Neural cell (in vitro differentiated cells): ENCODE results near the gene ERAL1. TPM values are rescaled to one million over a fixed set of nuclear protein-coding genes. Genes with fewer than 3 reads are reported as not detected.

ENCODE experiments used
- H2AFZ ChIP-seq: fragments of 200-600, 300-800 bp; sonication (generic), shearing (Covaris generic); 2 replicates; pipeline ENCODE4 v1.6.0; 2014; ENCODE audit warnings: low read depth, mild to moderate bottlenecking, antibody characterized with exemption, low read length, moderate library complexity
- H3F3A ChIP-seq: fragments of 200-600 bp; shearing (Covaris generic); 2 replicates; pipeline ENCODE4 v1.6.1; 2016; ENCODE audit warnings: mild to moderate bottlenecking, moderate library complexity, mixed read lengths, antibody characterized with exemption, low read length; ENCODE audit not compliant: insufficient read depth, poor library complexity, severe bottlenecking
- H3K27ac ChIP-seq: fragments of 200-600, 300-800 bp; sonication (generic), shearing (Covaris generic); 2 replicates; pipeline ENCODE4 v1.5.1; 2014; ENCODE audit warnings: mild to moderate bottlenecking, low read length, moderate library complexity
- H3K27me3 ChIP-seq: fragments of 300-800, 200-600 bp; sonication (generic), shearing (Covaris generic); 2 replicates; pipeline ENCODE4 v1.6.0; 2014; ENCODE audit warnings: mild to moderate bottlenecking, low read depth, low read length, moderate library complexity; ENCODE audit not compliant: insufficient read depth
- H3K36me3 ChIP-seq: fragments of 300-800, 200-600 bp; sonication (generic), shearing (Covaris generic); 2 replicates; pipeline ENCODE4 v1.5.1; 2014; ENCODE audit warnings: mild to moderate bottlenecking, antibody characterized with exemption, low read length, moderate library complexity; ENCODE audit not compliant: insufficient read depth
- H3K4me2 ChIP-seq: fragments of 300-800, 200-600 bp; sonication (generic), shearing (Covaris generic); 2 replicates; pipeline ENCODE4 v1.6.0; 2014; ENCODE audit warnings: mild to moderate bottlenecking, low read length
- H3K4me3 ChIP-seq: fragments of 300-800, 200-600 bp; sonication (generic), shearing (Covaris generic); 2 replicates; pipeline ENCODE4 v1.5.1; 2014; ENCODE audit warnings: mild to moderate bottlenecking, low read length, moderate library complexity
- H3K79me2 ChIP-seq: fragments of 200-600 bp; shearing (Covaris generic); replicated peaks from 2 replicates; pipeline ENCODE4 v1.6.0; 2014; ENCODE audit warnings: mild to moderate bottlenecking, low read length, moderate library complexity; ENCODE audit not compliant: insufficient read depth
- H3K9ac ChIP-seq: fragments of 300-800, 200-600 bp; sonication (generic), shearing (Covaris generic); 2 replicates; pipeline ENCODE4 v1.6.1; 2016; ENCODE audit warnings: mild to moderate bottlenecking, low read length, mixed read lengths
- H3K9me2 ChIP-seq: fragments of 200-600 bp; shearing (Covaris generic); 2 replicates; pipeline ENCODE4 v1.6.1; 2016; ENCODE audit warnings: mild to moderate bottlenecking, low read length, mixed read lengths; ENCODE audit not compliant: insufficient read depth
- H3K9me3 ChIP-seq: fragments of 200-600, 300-800 bp; sonication (generic), shearing (Covaris generic); 2 replicates; pipeline ENCODE4 v1.6.1; 2016; ENCODE audit warnings: mild to moderate bottlenecking, mixed run types, low read length, moderate library complexity, mixed read lengths
- H4K20me1 ChIP-seq: fragments of 200-600 bp; shearing (Covaris generic); 2 replicates; pipeline ENCODE4 v1.6.1; 2016; ENCODE audit warnings: mild to moderate bottlenecking, mixed run types; ENCODE audit not compliant: insufficient read depth
- EP300 ChIP-seq: fragments of 450-650 bp; conservative IDR thresholded peaks from 2 replicates; pipeline ENCODE4 v1.6.1; 2014; ENCODE audit warnings: antibody characterized with exemption, mild to moderate bottlenecking, moderate library complexity; ENCODE audit not compliant: poor library complexity, severe bottlenecking
- EZH2 ChIP-seq: fragments of 200-600, 300-800 bp; shearing (Covaris generic), sonication (generic); IDR thresholded peaks from 2 replicates; pipeline ENCODE4 v1.6.1; 2014; ENCODE audit warnings: antibody characterized with exemption, low read length, borderline replicate concordance, mild to moderate bottlenecking; ENCODE audit not compliant: insufficient read depth, poor library complexity, severe bottlenecking
- MXI1 ChIP-seq: fragments of 450-650 bp; conservative IDR thresholded peaks from 2 replicates; pipeline ENCODE4 v1.6.1; 2014; ENCODE audit warnings: antibody characterized with exemption, mild to moderate bottlenecking; ENCODE audit not compliant: poor library complexity, severe bottlenecking
- POLR2AphosphoS5 ChIP-seq: IDR thresholded peaks from 2 replicates; pipeline ENCODE4 v1.6.1; 2012
- RAD21 ChIP-seq: fragments of 450-650 bp; conservative IDR thresholded peaks from 2 replicates; pipeline ENCODE4 v1.6.1; 2014; ENCODE audit warnings: antibody characterized with exemption, mild to moderate bottlenecking, moderate library complexity
- SMC3 ChIP-seq: fragments of 450-650 bp; conservative IDR thresholded peaks from 2 replicates; pipeline ENCODE4 v1.6.1; 2014; ENCODE audit warnings: antibody characterized with exemption, mild to moderate bottlenecking, moderate library complexity; ENCODE audit not compliant: poor library complexity
- TAF1 ChIP-seq: IDR thresholded peaks from 2 replicates; pipeline ENCODE4 v1.6.1; 2012; ENCODE audit warnings: low read depth
- polyA plus RNA-seq: library from polyadenylated mRNA; depleted of rRNA; stranded (reverse); fragments of >200 nt; gene quantifications from 2 replicates; pipeline ENCODE4 v1.2.3, GENCODE V29; 2014
- TF ChIP-seq, protein P1 (sequence below): fragments of 450-650 bp; IDR thresholded peaks from 2 replicates; pipeline ENCODE4 v1.5.1; 2014; ENCODE audit warnings: antibody characterized with exemption, mild to moderate bottlenecking, moderate library complexity; ENCODE audit not compliant: poor library complexity, severe bottlenecking
- TF ChIP-seq, protein P2 (sequence below): IDR thresholded peaks from 2 replicates; pipeline ENCODE4 v1.6.1; 2012; ENCODE audit warnings: borderline replicate concordance

The ERAL1 gene
- polyA plus RNA-seq, 1 donor from 2014 or later = 31.8 TPM

DNA sequence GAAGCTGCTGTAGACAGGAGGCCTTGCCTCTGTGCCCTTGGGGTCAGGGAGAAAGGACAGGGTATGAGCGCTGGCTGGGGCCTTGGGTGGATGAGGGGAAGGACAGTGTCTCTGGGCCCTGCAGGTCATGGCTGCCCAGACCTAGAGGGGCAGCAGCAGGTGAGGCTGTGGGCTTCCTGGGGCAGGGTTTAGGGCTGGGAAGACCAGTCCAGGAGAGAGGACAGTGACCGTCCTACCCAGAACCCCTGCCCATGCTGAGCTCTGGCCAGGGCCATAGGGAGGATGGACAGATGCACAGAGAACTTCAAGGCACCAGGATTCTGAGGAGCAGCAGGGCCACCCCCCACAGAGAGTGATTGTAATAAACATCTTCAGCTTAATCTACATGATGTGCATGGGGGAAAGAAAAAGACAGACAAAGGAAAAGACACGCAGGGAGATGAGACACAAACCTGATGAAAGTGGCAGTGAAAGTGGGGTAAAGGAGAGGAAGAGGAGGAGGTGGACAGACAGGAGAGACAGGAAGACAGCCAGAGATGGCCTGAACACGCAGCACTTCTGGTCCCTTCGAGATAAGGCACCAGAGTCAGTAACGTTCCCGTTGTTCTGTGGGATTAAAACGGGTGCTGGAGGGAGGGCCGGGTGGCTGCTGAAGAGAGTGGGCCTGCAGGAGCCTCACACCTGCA lies 25.2 kb downstream of the ERAL1 start:
- Histone ChIP-seq H3K36me3 (no peaks in the 10 kb centered on the region), H3K4me2 (no peak overlapping the region), H3K4me3 (no peak overlapping the region), H3K27ac (no peak overlapping the region), H3F3A (no peaks in the 10 kb centered on the region), H2AFZ (no peak overlapping the region), H3K9me2 (no peaks in the 10 kb centered on the region), H3K9me3 (no peaks in the 10 kb centered on the region), H3K27me3 (no peaks in the 10 kb centered on the region), H3K9ac (no peak overlapping the region), H4K20me1 (no peaks in the 10 kb centered on the region), H3K79me2 (no peaks in the 10 kb centered on the region)
- TF ChIP-seq, protein P1, sequence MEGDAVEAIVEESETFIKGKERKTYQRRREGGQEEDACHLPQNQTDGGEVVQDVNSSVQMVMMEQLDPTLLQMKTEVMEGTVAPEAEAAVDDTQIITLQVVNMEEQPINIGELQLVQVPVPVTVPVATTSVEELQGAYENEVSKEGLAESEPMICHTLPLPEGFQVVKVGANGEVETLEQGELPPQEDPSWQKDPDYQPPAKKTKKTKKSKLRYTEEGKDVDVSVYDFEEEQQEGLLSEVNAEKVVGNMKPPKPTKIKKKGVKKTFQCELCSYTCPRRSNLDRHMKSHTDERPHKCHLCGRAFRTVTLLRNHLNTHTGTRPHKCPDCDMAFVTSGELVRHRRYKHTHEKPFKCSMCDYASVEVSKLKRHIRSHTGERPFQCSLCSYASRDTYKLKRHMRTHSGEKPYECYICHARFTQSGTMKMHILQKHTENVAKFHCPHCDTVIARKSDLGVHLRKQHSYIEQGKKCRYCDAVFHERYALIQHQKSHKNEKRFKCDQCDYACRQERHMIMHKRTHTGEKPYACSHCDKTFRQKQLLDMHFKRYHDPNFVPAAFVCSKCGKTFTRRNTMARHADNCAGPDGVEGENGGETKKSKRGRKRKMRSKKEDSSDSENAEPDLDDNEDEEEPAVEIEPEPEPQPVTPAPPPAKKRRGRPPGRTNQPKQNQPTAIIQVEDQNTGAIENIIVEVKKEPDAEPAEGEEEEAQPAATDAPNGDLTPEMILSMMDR = no peak
- TF ChIP-seq POLR2AphosphoS5 (no peak), EZH2 (no peak), EP300 (no peak), MXI1 (no peak), RAD21 (no peak), TAF1 (no peak), SMC3 (no peak)
- TF ChIP-seq, protein P2, sequence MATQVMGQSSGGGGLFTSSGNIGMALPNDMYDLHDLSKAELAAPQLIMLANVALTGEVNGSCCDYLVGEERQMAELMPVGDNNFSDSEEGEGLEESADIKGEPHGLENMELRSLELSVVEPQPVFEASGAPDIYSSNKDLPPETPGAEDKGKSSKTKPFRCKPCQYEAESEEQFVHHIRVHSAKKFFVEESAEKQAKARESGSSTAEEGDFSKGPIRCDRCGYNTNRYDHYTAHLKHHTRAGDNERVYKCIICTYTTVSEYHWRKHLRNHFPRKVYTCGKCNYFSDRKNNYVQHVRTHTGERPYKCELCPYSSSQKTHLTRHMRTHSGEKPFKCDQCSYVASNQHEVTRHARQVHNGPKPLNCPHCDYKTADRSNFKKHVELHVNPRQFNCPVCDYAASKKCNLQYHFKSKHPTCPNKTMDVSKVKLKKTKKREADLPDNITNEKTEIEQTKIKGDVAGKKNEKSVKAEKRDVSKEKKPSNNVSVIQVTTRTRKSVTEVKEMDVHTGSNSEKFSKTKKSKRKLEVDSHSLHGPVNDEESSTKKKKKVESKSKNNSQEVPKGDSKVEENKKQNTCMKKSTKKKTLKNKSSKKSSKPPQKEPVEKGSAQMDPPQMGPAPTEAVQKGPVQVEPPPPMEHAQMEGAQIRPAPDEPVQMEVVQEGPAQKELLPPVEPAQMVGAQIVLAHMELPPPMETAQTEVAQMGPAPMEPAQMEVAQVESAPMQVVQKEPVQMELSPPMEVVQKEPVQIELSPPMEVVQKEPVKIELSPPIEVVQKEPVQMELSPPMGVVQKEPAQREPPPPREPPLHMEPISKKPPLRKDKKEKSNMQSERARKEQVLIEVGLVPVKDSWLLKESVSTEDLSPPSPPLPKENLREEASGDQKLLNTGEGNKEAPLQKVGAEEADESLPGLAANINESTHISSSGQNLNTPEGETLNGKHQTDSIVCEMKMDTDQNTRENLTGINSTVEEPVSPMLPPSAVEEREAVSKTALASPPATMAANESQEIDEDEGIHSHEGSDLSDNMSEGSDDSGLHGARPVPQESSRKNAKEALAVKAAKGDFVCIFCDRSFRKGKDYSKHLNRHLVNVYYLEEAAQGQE = no peak

DNA sequence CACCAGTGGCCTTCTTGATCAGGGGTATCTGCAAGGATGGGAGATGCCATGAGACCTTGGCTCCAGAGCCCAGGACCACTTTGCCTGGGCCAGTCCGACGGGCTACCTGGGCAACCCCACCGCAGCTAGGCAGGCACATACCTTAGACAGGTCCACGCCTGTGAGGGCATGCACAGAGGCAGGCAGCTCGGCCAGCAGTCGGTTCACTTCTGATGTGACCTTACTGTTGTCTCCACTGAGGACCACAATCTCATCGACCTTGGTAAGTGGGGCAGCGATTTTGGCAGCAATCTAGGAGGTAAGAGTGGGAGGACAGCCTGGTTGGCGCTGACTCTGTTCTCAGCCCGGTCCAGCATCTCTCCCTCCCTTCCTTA lies 25.7 kb downstream of the ERAL1 start:
- Histone ChIP-seq H3K9me2 (no peaks in the 10 kb centered on the region), H4K20me1 (no peaks in the 10 kb centered on the region), H3K79me2 (no peaks in the 10 kb centered on the region), H3K27me3 (no peaks in the 10 kb centered on the region), H3K36me3 (no peaks in the 10 kb centered on the region), H3K9me3 (no peaks in the 10 kb centered on the region), H3K9ac (no peak overlapping the region), H3K4me2 (no peak overlapping the region), H2AFZ (no peak overlapping the region), H3K4me3 (no peak overlapping the region), H3K27ac (no peak overlapping the region), H3F3A (no peaks in the 10 kb centered on the region)
- TF ChIP-seq, protein P2 = no peak
- TF ChIP-seq POLR2AphosphoS5 (no peak), MXI1 (no peak), TAF1 (no peak), EZH2 (no peak), SMC3 (no peak), RAD21 (no peak)
- TF ChIP-seq, protein P1 = no peak
